Activated CD4-positive, alpha-beta T cell treated with anti-CD3 and anti-CD28 coated beads for 1 hour (primary cell): ENCODE results near the gene CDK17.

ENCODE experiments used
- DNase-seq: peaks from one replicate; pipeline ENCODE4 v3.0.0-alpha.2; 2020

Gene CDK17

DNA sequence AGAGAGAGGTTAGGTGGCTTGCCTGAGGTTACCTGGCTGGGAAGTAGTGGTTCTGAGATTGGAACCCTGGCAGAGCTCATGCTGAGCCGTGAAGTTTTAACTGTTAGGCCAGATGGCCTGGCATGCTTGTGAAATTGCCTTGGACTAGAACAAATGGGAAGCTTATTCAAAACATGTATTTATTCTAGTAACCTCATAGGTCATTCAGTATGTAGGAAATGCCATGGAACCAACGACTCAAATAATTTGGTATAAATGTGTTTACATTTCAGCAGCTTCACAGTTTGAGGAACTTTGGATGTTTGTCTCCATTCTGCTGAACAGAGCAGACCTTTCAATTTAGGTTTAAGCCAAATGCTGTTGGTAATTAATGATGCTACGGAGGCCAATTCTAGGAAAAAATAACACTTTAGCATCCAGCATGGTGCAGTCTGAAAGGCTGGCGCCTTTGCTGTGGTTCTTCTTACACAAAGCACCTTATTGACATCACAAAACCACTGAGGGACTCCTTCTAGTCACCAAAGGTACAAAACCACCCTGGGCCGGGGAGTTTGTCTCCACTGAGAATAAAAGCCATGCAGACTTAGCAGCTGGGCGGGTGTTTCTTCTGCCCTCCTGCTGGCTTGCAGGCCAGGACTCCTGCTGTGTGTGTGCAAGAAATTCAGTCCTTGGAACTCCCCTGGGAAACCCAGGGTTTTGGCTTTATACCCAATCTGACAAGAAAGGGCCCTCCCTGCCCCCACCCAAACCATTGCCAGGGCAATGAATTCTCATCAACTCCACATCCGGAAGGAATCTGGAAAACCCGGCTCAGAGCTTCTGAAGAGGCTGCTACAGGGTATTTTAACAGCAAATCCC is 141.9 kb downstream of the CDK17 start:
- no peak for DNase-seq

DNA sequence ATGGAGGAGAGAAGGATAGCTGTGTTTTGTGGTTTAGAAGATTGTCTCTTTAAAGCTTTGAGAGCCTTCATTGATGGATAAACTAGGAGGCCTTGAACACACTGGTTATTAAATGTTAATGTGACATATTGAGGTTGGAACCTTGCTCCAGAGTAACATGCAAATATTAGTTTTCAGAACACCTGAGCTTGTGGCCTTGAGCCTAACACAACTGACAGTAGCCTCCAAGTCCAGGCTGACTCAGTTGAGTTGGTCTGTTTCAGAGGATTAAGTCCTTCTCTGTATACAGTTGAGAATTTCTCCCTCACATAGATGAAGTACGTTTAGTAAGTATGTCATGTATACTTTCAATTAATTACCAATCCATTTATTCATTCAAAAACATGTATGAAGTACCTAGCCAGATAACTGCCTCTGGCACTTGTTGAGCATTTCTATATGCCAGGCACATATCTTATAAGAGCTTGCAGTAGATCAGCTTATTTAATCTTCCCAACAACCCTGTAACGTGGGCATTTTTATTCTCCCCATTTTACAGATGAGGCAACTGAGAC is 142.6 kb downstream of the CDK17 start:
- no peak for DNase-seq

DNA sequence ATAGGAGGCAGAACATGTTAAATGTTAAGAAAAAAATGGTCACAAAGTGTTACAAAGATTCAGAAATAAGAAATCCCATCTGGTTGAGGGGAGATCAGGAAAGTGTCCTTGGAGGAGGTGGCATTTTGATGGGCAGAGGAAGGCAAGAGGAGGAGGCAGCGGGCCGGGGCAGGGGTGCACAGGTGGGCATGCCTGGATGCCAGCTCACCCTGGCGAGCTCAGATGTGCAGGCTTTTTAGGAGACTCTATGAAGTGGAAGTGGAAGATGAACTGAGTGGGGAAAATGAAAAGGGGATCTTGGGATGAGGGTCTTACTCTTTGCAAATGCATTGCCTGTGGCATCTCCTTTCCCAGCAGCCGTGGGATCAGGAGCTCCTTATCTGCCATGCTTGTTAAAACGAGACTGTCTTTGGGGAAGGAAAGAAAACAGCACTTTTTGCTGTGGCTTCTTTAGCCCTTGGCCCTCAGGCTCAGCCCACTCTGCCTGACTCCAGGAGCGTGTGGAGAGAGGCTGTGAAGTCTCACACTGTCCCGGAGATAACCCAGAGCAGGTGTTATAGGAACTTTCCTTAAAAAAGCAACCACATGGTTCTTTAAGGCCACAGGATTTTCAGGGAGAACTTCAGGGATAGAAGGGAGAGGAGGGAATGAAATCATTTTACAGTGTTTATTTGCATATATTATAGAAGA is 143.4 kb downstream of the CDK17 start:
- DNase-seq: no peak

GRCh38 chr12:96255077-96255476 is 145.2 kb downstream of the CDK17 start:
- DNase-seq: no peak

DNA sequence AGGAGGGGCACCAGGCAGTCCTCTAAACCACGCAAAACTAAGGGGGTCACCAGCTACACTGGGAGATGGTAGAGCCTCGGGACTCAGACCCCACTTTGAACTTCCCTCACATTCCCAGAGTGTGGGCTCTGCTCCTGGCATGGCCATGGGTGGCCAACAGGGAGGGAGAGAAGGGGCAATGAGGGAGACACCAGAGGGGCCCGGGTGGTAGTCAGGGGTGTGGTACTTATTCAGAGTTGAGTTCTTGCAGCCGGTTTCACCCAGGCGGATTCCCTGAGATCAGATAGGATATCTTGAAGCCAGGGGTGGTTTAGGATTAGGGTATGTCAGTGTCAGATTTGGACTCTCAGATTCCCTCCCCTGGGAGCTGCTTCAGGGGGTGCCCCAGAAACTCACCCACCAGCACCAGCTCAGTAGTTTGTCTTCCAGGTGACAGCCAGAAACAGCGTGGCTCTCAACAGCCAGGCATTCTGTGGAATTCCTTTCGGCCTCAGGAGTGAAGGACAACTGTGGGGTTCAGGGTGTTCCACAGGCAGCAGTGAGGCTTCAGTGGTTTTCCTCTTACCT is 150.0 kb downstream of the CDK17 start:
- DNase-seq: no peak

- no peak for DNase-seq
These were observed 150.8 kb downstream of the CDK17 start for GRCh38 chr12:96249196-96250118.

DNA sequence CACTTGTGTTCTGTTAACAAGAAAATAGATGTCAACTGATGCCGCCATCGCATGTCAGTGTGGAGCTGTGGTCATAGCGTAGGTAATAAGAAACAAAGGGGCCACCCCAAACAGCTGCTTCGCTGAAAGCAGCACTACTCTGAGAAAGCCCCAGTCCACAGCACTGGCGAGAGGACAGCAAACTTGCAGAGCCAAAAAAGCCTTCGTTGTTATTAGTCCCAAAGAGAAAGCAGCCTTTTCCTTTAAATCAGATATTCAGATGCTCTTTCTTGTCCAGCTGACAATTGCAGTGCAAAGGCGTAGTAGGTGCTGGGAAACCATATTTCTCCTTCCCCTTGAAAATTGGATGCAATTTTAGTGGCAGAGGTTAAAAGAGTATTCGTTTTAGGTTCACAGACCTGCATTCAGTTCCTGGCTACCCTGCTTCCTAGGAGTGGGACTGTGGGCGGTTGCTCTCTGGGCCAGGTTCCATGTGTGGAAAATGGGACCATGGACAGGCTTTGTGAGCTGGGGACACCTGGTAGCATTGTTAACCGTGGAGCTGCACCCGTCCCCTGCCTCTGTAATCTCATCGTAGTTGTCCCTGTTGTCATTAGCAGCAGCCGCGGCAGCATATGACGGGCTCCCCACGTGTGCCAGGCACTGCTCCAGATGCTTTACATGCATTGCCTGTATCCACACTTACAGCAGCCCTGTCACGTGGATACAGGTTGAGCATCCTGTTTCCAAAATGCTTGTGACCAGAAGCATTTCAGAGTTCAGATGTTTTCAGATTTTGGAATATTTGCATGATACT is 151.9 kb downstream of the CDK17 start:
- DNase-seq: no peak

- no peak for DNase-seq
These were observed 152.7 kb downstream of the CDK17 start for GRCh38 chr12:96247563-96247962.

- DNase-seq: no peak
These were observed 153.2 kb downstream of the CDK17 start for GRCh38 chr12:96246926-96247505.

GRCh38 chr12:96244826-96245225 is 155.4 kb downstream of the CDK17 start:
- no peak for DNase-seq

DNA sequence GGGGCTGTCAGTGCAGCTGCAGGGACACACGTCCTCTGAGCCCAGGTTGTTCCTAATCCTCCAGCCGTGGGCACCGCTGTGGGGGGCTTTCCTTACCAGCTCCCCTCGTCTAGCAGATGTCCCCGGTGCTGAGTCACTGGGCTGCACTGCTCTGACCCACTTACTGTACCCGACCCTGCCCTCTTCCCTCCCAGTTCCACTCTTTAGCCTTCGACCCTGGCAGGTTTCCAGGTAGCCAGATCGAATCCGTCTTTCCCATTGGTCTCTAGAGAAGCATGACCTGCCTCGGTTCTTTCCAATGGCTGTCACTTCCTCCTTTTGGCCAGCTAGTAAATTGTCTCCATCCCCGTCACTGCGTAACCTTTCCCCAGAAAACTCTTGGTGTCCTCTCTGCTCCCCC is 157.6 kb downstream of the CDK17 start:
- DNase-seq: no peak

- DNase-seq: peak; percentile 36
These were observed 158.4 kb downstream of the CDK17 start for GRCh38 chr12:96241846-96242256.

DNA sequence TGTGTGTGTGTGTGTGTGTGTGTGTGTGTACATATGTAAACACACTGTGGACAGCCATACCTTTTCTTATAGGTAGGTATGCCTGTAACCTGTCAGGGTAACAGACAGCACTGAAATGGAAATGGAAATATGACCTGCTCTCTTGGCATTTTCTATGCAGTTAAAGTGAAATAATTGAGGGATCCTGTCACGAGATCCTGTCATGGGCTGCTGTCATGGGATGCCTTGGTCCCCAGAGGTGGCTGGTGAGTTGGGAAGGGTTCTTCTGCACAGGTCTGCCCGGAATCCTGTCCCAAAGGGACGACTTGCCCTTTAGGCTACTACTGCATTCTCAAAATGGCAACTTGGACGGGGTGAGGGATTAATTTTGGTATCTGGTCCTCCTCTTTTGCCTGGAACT is 158.8 kb downstream of the CDK17 start:
- DNase-seq: no peak

DNA sequence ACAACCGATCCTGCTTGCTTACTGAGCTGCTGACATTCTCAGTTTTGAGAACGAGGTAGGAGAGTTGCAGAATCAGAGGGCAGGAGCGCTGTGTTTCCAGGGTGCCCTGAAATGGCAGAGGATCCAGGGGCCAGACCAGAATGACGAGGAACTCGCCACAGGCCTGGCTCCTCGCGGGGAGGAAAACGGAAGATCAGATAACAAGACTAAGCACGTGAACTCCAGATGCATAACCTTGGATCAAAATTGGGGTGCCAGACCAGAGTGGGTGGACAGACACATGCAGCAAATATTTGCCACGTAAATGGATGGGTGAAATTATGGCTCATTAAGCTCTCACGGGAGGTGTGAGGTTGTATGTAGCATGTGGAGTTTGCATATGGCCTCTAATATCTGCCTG is 159.6 kb downstream of the CDK17 start:
- DNase-seq: no peak

GRCh38 chr12:96239711-96240635 is 160.3 kb downstream of the CDK17 start:
- DNase-seq: no peak

DNA sequence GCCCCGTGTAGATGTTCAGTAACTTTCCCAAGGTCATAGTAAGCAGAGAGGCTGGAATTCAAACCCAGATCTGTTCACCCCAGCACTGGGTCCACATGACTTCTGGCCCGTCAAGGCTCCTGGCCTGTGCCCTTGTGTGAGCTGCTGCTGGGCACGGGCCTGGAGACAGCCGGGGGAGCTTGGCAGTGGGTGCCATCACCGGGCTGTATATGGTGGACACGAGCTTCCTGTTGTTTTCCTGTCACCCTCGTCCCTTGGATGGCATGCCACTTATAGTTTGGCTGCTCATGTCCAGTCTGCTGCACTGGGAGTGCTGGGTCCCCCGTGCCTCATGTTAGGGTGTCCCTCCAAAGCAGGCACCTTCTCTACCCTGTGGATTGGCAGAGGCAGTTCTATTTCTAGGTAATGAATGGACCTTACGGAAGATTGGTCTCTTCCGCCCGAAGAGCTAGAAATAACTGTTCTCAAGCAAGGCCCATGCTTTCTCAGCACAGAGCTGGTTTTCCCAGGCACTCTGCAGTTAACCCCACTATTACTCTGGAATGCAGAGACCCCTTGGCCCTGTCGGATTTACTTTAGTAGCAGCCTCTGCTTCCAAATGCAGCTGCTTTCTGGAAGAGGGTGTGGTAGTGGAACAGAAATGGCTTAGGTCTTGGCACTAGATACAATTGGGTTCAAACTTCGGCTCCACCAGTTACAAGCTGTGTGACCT is 161.7 kb downstream of the CDK17 start:
- DNase-seq: no peak

- DNase-seq: peak; percentile 35
These were observed 162.7 kb downstream of the CDK17 start for GRCh38 chr12:96237465-96238077.

- no peak for DNase-seq
These were observed 163.2 kb downstream of the CDK17 start for GRCh38 chr12:96237035-96237434.

DNA sequence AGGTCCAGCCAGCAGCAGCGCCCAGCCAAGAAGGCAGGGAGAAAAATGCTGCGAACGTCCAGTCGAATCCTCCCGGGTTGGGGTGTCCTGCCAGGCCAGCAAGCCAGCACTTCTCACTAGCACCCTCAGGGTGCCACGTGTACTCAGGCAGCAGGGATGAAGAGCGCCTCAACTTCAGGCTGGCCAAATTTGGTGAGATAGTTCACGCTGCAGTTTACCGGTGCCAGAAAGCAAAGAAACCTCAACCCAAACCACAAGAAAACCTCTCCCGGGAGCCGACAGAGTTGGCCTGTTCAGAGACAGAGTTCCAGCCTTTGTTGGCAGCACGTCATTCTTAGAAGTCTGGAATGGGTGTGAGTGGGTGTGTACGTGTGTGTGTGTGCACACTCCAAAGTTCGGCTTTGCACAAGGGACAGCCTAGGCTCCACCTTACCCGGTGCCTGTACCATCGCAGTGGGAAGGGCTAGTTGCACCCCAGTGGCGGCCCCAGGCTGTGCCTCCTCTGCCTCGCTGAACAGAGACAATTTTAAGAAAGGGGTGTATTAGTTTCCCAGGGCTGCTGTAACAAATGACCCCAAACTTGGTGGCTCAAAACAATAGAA is 163.9 kb downstream of the CDK17 start:
- DNase-seq: no peak
